ENCODE data around the gene ACE2.

The ACE2 gene

GRCh38 chrX:15579778-15580747 lies 20.7 kb downstream of the ACE2 start:
- no peak for DNase-seq (ENCODE audit: low read depth)
- no peak for TF ChIP-seq CTCF (IDR thresholded peaks at IDR 0.05; ENCODE audit: insufficient read depth, low read depth, low read length, missing control alignments)
- no peak overlapping the region for H3K4me3 ChIP-seq (ENCODE audit: low read depth, low read length)

DNA sequence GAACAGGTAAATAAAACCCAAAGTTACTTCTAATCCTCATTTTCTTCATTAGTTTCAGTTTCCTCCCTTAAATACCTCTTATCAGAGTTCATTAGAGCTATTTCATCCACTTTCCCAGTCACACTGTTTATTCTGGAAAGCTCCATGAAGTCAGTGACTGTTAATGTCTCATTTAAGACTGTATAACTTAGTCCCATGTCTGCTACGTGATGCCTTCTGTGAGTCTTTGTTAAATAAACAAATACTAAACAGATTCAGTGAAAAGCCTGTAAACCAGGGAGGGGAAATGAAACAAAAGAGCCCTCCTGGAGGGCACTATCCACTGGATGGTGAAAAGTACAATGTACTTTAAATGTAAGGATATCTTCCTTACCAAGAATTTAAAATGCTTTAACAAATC lies 24.7 kb downstream of the ACE2 start:
- H3K4me3 ChIP-seq (ENCODE audit: low read depth, low read length): no peak overlapping the region
- no peak for DNase-seq (ENCODE audit: low read depth)
- no peak for TF ChIP-seq CTCF (IDR thresholded peaks at IDR 0.05; ENCODE audit: insufficient read depth, low read depth, low read length, missing control alignments)

- no peak for DNase-seq (ENCODE audit: low read depth)
- H3K4me3 ChIP-seq (ENCODE audit: low read depth, low read length): no peak overlapping the region
- no peak for TF ChIP-seq CTCF (IDR thresholded peaks at IDR 0.05; ENCODE audit: insufficient read depth, low read depth, low read length, missing control alignments)
Observed at GRCh38 chrX:15574017-15574416, 26.7 kb downstream of the ACE2 start.

- no peak for DNase-seq (ENCODE audit: low read depth)
- H3K4me3 ChIP-seq (ENCODE audit: low read depth, low read length): no peak overlapping the region
- TF ChIP-seq CTCF (IDR thresholded peaks at IDR 0.05; ENCODE audit: insufficient read depth, low read depth, low read length, missing control alignments): no peak
Observed at GRCh38 chrX:15570145-15570544, 30.6 kb downstream of the ACE2 start.

- DNase-seq (ENCODE audit: low read depth): no peak
- H3K4me3 ChIP-seq (ENCODE audit: low read depth, low read length): no peak overlapping the region
- TF ChIP-seq CTCF (IDR thresholded peaks at IDR 0.05; ENCODE audit: insufficient read depth, low read depth, low read length, missing control alignments): no peak
Observed at GRCh38 chrX:15567886-15568616, 32.7 kb downstream of the ACE2 start.

GRCh38 chrX:15567267-15567666 lies 33.5 kb downstream of the ACE2 start:
- DNase-seq (ENCODE audit: low read depth): no peak
- no peak overlapping the region for H3K4me3 ChIP-seq (ENCODE audit: low read depth, low read length)
- no peak for TF ChIP-seq CTCF (IDR thresholded peaks at IDR 0.05; ENCODE audit: insufficient read depth, low read depth, low read length, missing control alignments)
